ENCODE measurements around the gene CAND2. TPM values are rescaled to one million over a fixed set of nuclear protein-coding genes. Genes with fewer than 3 reads are reported as not detected.

CAND2 gene
- total and polyA plus RNA-seq, 2 of the 8 experiments (the other 6 are each of a cell fraction or from before 2014, with no cell fraction given), result 8.7 TPM

- no peak overlapping the region for H3K4me2 ChIP-seq (ENCODE audit: insufficient read depth in 1 of 2, low read depth in 2 of 2, low read length in 2 of 2)
Observed at GRCh38 chr3:12755754-12756153, 40.7 kb upstream of the CAND2 start.

More at GRCh38 chr3:12755754-12756153, 40.7 kb upstream of the CAND2 start:
- Histone ChIP-seq H3K14ac (ENCODE audit: insufficient read length) (no peak overlapping the region), H3K79me2 (ENCODE audit: control insufficient read depth in 1 of 2, insufficient read depth in 2 of 2, low read length in 2 of 2) (no peaks in the 10 kb centered on the region), H3K23ac (ENCODE audit: insufficient read length) (no peak overlapping the region), H3K9me3 (ENCODE audit: insufficient read depth in 2 of 2, low read depth in 1 of 2, low read length in 1 of 2) (no peaks in the 10 kb centered on the region), H3K4ac (replicated peaks; ENCODE audit: insufficient read length, low read depth, low read length) (no peak overlapping the region), H2BK120ac (replicated peaks; ENCODE audit: low read depth, low read length) (no peak overlapping the region), H3K27me3 (replicated peaks in 1 of 4; ENCODE audit: control insufficient read depth in 3 of 4, extremely low read depth in 1 of 4, insufficient read depth in 3 of 4, low read length in 3 of 4) (no peaks in the 10 kb centered on the region), H3K18ac (ENCODE audit: extremely low read depth, low read length) (no peak overlapping the region), H2AFZ (ENCODE audit: low read length) (no peak overlapping the region), H2AK5ac (ENCODE audit: low read depth, low read length) (no peak overlapping the region), H3K9ac (replicated peaks in 1 of 4; ENCODE audit: extremely low read depth in 1 of 4, low read depth in 3 of 4, low read length in 3 of 4) (no peak overlapping the region), H3K4me1 (replicated peaks in 1 of 4; ENCODE audit: control insufficient read depth in 3 of 4, insufficient read depth in 4 of 4, low read length in 3 of 4) (peaks cover 0 to 12% (median 7%) of the 10 kb centered on the region in 4 experiments; a peak in 5 of 7 replicates), H3K4me3 (ENCODE audit: extremely low read depth in 1 of 4, insufficient read depth in 2 of 4, low read depth in 3 of 4, low read length in 4 of 4) (no peak overlapping the region), H4K91ac (replicated peaks; ENCODE audit: insufficient read length, low read length) (no peak overlapping the region), H4K8ac (ENCODE audit: extremely low read depth, insufficient read depth, low read length) (no peak overlapping the region), H2BK15ac (ENCODE audit: low read length) (no peak overlapping the region), H4K5ac (ENCODE audit: insufficient read length, low read depth, low read length) (no peak overlapping the region), H2BK5ac (ENCODE audit: low read depth, low read length) (no peak overlapping the region), H3K36me3 (ENCODE audit: control insufficient read depth in 2 of 4, insufficient read depth in 4 of 4, low read length in 3 of 4) (no peaks in the 10 kb centered on the region), H3K56ac (replicated peaks; ENCODE audit: insufficient read length, low read depth, low read length) (no peak overlapping the region), H3K23me2 (ENCODE audit: low read depth, low read length) (peaks cover 3% of the 10 kb centered on the region; the same call in 1 of the 2 replicates), H2BK12ac (ENCODE audit: low read depth, low read length) (no peak overlapping the region), H4K20me1 (replicated peaks in 1 of 2; ENCODE audit: control insufficient read depth in 1 of 2, insufficient read depth in 2 of 2, low read length in 2 of 2) (no peaks in the 10 kb centered on the region), H2BK20ac (ENCODE audit: low read length) (no peak overlapping the region), H3K27ac (ENCODE audit: low read depth, low read length) (no peak overlapping the region), H3K79me1 (ENCODE audit: low read depth, low read length) (no peaks in the 10 kb centered on the region)
- WGBS, 2 experiments (ENCODE audit: extremely low coverage in 1 of 2, insufficient coverage in 1 of 2, insufficient read length in 1 of 2, insufficient replicate concordance in 2 of 2, low coverage in 1 of 2, low lambda C conversion rate in 2 of 2, missing lambda C conversion rate in 1 of 2), result 79% methylated on average over 6 of the region's 6 CpGs; no CpG with 5 or more reads in 1 of the 2 experiments
- no peak for DNase-seq (ENCODE audit: low read depth in 1 of 2, low spot score in 2 of 2)
- no peak for TF ChIP-seq NANOG (IDR thresholded peaks at IDR 0.05; ENCODE audit: insufficient read depth, low read depth, low read length, poor library complexity, severe bottlenecking)
- no peak for TF ChIP-seq BCL11A (IDR thresholded peaks at IDR 0.05; ENCODE audit: low read depth in 2 of 2, low read length in 2 of 2)
- CTCF ChIA-PET (ENCODE audit: partially characterized antibody), result no interaction called here
- no peak for FAIRE-seq
- POLR2A ChIA-PET (ENCODE audit: partially characterized antibody), result no interaction called here

All from H1 (cell line).